BLaER1 treated with 17β-estradiol and CSF1 and Interleukin-3, amounts not matched to agents 10 nM and 100 nM (cell line): ENCODE measurements around the gene ZNF579.
A peak's percentile ranks its signal among the peaks of the same experiment; 100 is the strongest.

ENCODE experiments used
- H3K27ac ChIP-seq, 11 experiments: shearing (Covaris generic); formaldehyde crosslinking; 2 replicates each; pipeline ENCODE4 v1.8.1; 2022
- H3K27me3 ChIP-seq, 11 experiments: shearing (Covaris generic); formaldehyde crosslinking; 2 replicates each; pipeline ENCODE4 v1.8.1; 2022
- H3K36me3 ChIP-seq, 11 experiments: shearing (Covaris generic); formaldehyde crosslinking; 2 replicates each; pipeline ENCODE4 v1.8.1; 2022
- H3K4me1 ChIP-seq, 10 experiments: shearing (Covaris generic); formaldehyde crosslinking; 2 replicates each; pipeline ENCODE4 v1.8.1; 2022
- H3K4me2 ChIP-seq, 11 experiments: shearing (Covaris generic); formaldehyde crosslinking; 2 replicates each; pipeline ENCODE4 v1.8.1; 2022
- H3K4me3 ChIP-seq, 10 experiments: shearing (Covaris generic); formaldehyde crosslinking; 2 replicates each; pipeline ENCODE4 v1.8.1; 2022
- H3K9ac ChIP-seq, 11 experiments: shearing (Covaris generic); formaldehyde crosslinking; 2 replicates each; pipeline ENCODE4 v1.8.1; 2022
- H3K9me3 ChIP-seq, 11 experiments: shearing (Covaris generic); formaldehyde crosslinking; replicated peaks in 1 of 11; 2 replicates each; pipeline ENCODE4 v1.8.1; 2022
- H4K20me1 ChIP-seq, 11 experiments: shearing (Covaris generic); formaldehyde crosslinking; 2 replicates each; pipeline ENCODE4 v1.8.1; 2022
- Cebpa-rat ChIP-seq, 11 experiments: shearing (Covaris generic); IDR thresholded peaks; 2 replicates each; pipeline ENCODE4 v1.8.1; 2022

Gene ZNF579

DNA sequence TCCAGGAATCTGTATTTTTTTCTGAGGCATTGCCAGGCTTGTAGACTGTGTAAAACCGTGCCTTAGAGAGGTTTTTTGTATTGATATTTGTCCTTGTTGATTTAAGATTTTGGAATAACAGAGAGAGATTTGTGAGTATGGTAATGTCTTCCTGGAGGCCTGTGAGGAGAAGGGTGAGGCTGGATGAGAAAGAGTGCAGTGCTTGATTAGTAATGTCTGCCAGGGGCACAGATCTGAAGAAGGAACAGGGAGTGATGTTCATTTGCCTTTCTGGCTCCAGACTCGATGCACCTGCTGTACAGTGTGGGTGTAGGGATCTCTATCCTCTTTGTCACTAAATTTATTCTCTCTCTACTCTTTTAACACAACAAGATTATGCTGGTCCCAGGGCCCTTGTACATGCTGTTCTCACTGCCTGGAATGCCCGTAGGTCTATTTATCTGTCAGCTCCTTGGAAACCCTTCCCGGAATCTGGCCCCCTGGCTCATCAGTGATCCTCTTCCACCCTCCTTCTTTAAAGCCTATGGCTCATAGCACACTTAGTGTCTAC lies 14.4 kb upstream of the ZNF579 start:
- Histone ChIP-seq H3K4me1 (peaks cover 0 to 10% (median 9%) of the 10 kb centered on the region in 10 experiments; a peak in 14 of 20 replicates), H3K4me3 (no peak overlapping the region), H3K27me3 (no peaks in the 10 kb centered on the region), H3K27ac (no peak overlapping the region), H3K36me3 (peaks cover 58 to 73% (median 64%) of the 10 kb centered on the region in 11 experiments), H4K20me1 (peaks cover 0 to 10% (median 0%) of the 10 kb centered on the region in 11 experiments; a peak in 2 of 22 replicates), H3K9ac (no peak overlapping the region), H3K4me2 (no peak overlapping the region), H3K9me3 (peaks cover 0 to 18% (median 14%) of the 10 kb centered on the region in 11 experiments; a peak in 17 of 22 replicates)
- no peak for TF ChIP-seq Cebpa-rat (IDR thresholded peaks at IDR 0.05)

DNA sequence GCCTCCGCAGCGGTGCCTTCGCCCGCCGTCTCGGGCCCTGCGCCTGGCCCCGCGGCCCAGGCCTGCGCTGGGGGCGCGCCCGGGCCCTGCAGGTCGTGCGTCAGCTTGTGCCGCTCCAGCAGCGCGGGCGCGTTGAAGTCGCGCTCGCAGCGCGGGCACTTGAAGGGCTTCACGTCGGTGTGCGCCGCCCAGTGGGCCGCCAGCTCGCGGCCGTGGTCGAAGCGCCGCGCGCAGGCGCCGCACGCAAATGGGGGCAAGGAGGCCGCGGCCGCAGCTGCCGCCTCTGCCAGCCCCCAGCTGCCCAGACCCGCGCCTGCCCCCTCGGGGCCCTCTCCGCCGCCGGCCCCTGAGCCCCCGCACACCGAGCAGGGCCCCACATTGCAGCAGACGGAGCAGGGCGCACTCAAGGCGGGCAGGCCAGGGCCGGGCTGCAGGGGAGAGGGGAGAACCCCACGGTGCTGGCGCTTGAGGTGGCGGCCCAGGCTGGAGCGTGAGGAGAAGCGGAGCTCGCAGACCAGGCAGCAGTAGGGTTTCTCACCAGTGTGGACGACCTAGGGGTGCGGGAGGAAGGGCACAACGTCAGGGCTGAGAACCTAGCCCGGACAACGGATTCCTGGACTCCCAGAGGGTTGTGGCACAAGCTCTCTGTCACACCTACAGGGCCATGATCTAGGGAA lies 12.6 kb upstream of the ZNF579 start:
- Histone ChIP-seq H3K4me3 (no peak overlapping the region), H3K4me2 (no peak overlapping the region)

DNA sequence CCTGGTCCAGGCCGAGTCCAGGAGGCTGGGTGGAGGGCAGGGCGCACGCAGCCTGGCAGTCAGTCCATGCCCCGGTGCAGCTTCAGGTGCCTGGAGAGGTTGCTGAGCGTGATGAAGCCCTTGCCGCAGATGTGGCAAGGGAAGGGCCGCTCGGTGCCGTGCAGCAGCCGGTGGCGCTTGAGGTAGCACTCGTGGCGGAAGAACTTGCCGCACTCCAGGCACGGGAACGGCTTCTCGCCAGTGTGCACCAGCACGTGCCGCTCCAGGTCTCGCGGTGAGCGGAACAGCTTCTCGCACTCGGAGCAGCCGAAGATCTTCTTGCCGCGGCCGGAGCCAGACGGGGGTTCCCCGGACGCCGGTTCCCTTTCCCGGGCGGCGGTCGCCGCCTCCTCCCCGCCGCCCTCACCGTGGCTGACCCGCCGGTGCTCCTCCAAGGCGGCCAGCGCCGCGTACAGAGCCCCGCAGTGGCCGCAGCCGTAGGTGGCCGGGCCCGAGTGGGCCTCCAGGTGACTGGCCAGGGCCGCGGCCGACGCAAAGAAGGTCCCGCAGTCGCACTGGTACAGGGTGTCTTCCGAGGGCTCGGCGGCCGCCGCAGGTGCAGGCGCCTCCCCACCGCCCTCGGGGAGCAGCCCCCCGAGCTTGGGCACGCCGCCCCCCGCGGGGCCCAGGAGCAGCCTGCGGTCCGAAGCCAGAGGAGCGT lies 11.9 kb upstream of the ZNF579 start:
- peaks cover 5 to 11% (median 7%) of the 10 kb centered on the region in 10 experiments; a peak in 18 of 20 replicates for H3K4me1 ChIP-seq
- H3K36me3 ChIP-seq, result peaks cover 53 to 67% (median 58%) of the 10 kb centered on the region in 11 experiments
- no peak overlapping the region for H3K4me2 ChIP-seq
- H3K4me3 ChIP-seq, result no peak overlapping the region
- no peak overlapping the region for H3K27ac ChIP-seq
- H4K20me1 ChIP-seq, result peaks cover 0 to 10% (median 0%) of the 10 kb centered on the region in 11 experiments; a peak in 1 of 22 replicates
- no peaks in the 10 kb centered on the region for H3K27me3 ChIP-seq
- TF ChIP-seq Cebpa-rat (IDR thresholded peaks at IDR 0.05), result no peak
- no peak overlapping the region for H3K9ac ChIP-seq
- peaks cover 0 to 18% (median 14%) of the 10 kb centered on the region in 11 experiments; a peak in 17 of 22 replicates for H3K9me3 ChIP-seq

More for the DNA sequence above, 12.6 kb upstream of the ZNF579 start:
- H4K20me1 ChIP-seq, result peaks cover 0 to 10% (median 0%) of the 10 kb centered on the region in 11 experiments; a peak in 2 of 22 replicates
- no peak overlapping the region for H3K27ac ChIP-seq
- H3K4me1 ChIP-seq, result peaks cover 0 to 8% (median 4%) of the 10 kb centered on the region in 10 experiments; a peak in 16 of 20 replicates
- no peak for TF ChIP-seq Cebpa-rat (IDR thresholded peaks at IDR 0.05)
- H3K9ac ChIP-seq, result no peak overlapping the region
- H3K9me3 ChIP-seq, result peaks cover 0 to 18% (median 14%) of the 10 kb centered on the region in 11 experiments; a peak in 17 of 22 replicates
- H3K27me3 ChIP-seq, result no peaks in the 10 kb centered on the region
- H3K36me3 ChIP-seq, result peaks cover 58 to 73% (median 64%) of the 10 kb centered on the region in 11 experiments

DNA sequence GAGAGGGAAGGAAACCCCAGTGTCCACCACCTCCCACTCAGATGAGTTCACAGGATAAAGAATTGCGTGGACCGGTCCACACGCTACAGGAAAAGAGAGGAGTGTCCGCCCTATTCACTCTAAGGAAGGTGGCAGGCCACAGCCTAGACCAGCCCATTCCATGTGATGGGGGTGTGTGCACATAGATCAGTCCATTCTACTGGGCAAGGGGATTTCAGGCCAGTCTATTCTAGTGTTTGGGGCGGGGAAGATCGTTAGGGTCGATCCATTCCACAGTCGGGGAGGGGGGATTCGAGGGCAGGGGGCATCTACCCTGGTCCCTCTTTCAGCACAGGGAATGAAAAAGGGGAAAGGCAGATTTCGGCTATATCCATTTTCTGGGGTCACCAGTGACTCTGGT lies 10.9 kb upstream of the ZNF579 start:
- no peak for TF ChIP-seq Cebpa-rat (IDR thresholded peaks at IDR 0.05)
- Histone ChIP-seq H3K9me3 (peaks cover 0 to 16% (median 14%) of the 10 kb centered on the region in 11 experiments; a peak in 17 of 22 replicates), H3K4me1 (peaks cover 9 to 19% (median 16%) of the 10 kb centered on the region in 10 experiments), H3K36me3 (peaks cover 43 to 57% (median 48%) of the 10 kb centered on the region in 11 experiments), H3K4me3 (no peak overlapping the region), H3K27me3 (no peaks in the 10 kb centered on the region), H3K9ac (no peak overlapping the region), H3K4me2 (no peak overlapping the region), H3K27ac (no peak overlapping the region), H4K20me1 (peaks cover 0 to 10% (median 0%) of the 10 kb centered on the region in 11 experiments; a peak in 1 of 22 replicates)

DNA sequence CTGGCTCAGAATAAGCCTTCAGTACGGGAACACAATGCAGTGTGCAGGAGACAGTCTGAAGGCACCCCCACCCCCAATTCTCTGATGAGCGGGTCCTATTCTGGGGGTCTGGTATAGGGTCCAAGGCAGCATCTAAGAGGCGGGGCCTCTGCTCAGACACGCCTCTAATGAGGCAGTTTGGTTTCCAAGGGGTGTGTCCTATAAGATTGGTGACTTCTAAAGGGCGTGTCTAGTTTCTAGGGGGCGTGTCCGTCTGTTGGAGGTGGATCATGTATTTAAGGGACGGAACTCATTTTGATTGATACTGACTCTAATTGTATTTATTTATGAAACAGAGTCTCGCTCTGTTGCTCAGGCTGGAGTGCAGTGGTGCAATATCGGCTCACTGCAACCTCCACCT lies 10.0 kb upstream of the ZNF579 start:
- peaks cover 18 to 28% (median 25%) of the 10 kb centered on the region in 10 experiments for H3K4me1 ChIP-seq
- no peak for TF ChIP-seq Cebpa-rat (IDR thresholded peaks at IDR 0.05)
- H3K4me3 ChIP-seq, result no peak overlapping the region
- no peak overlapping the region for H3K27ac ChIP-seq
- no peak overlapping the region for H3K4me2 ChIP-seq
- no peaks in the 10 kb centered on the region for H3K27me3 ChIP-seq
- peaks cover 0 to 10% (median 0%) of the 10 kb centered on the region in 11 experiments; a peak in 1 of 22 replicates for H4K20me1 ChIP-seq
- H3K9ac ChIP-seq, result no peak overlapping the region
- H3K36me3 ChIP-seq, result peaks cover 34 to 48% (median 38%) of the 10 kb centered on the region in 11 experiments
- peaks cover 0 to 9% (median 6%) of the 10 kb centered on the region in 11 experiments; a peak in 15 of 22 replicates for H3K9me3 ChIP-seq

DNA sequence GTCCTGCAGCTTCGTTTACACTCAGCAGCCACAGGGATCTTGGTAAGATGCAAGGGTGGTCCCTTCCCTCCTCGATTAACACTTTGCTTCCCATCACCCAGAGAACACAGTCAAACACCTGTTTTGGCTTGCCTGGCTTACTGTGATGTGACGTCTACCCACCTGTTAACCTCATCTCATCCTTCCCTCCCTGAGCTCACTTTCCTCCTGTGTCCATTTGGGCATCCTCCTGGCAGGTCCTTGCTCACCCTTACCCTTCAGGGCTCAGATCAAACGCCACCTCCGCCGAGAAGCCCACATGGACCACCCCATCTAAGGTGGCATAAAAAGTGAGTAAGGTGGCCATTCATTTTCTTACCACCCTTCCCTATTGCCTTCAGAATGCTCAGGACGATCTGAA lies 9.5 kb upstream of the ZNF579 start:
- peaks cover 18 to 33% (median 29%) of the 10 kb centered on the region in 10 experiments for H3K4me1 ChIP-seq
- H3K27ac ChIP-seq, result no peak overlapping the region
- no peaks in the 10 kb centered on the region for H3K27me3 ChIP-seq
- peaks cover 0 to 4% (median 1%) of the 10 kb centered on the region in 11 experiments; a peak in 11 of 22 replicates for H3K9me3 ChIP-seq
- H3K9ac ChIP-seq, result no peak overlapping the region
- H3K36me3 ChIP-seq, result peaks cover 29 to 43% (median 33%) of the 10 kb centered on the region in 11 experiments
- peaks cover 0 to 10% (median 0%) of the 10 kb centered on the region in 11 experiments; a peak in 1 of 22 replicates for H4K20me1 ChIP-seq
- H3K4me2 ChIP-seq, result no peak overlapping the region
- no peak for TF ChIP-seq Cebpa-rat (IDR thresholded peaks at IDR 0.05)
- no peak overlapping the region for H3K4me3 ChIP-seq

DNA sequence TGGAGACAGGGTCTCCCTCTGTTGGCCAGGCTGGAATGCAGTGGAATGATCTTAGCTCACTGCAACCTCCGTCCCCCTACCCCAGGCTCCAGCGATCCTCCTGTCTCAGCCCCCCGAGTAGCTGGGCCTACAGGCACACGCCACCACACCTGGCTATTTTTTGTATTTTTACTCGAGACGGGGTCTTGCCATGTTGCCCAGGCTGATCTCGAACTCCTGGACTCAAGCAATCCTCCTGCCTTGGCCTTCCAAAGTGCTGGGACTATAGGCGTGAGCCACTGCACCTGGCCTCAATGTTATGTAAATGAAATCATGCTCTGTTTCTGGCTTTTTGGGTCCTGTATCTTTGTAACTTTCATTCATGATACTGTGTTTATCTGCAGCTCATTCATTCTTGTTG lies 8.1 kb upstream of the ZNF579 start:
- no peak overlapping the region for H3K9ac ChIP-seq
- H3K4me2 ChIP-seq, result no peak overlapping the region
- H3K9me3 ChIP-seq, result no peaks in the 10 kb centered on the region
- peaks cover 0 to 10% (median 0%) of the 10 kb centered on the region in 11 experiments; a peak in 1 of 22 replicates for H4K20me1 ChIP-seq
- H3K27me3 ChIP-seq, result no peaks in the 10 kb centered on the region
- TF ChIP-seq Cebpa-rat (IDR thresholded peaks at IDR 0.05), result no peak
- H3K4me1 ChIP-seq, result peaks cover 18 to 42% (median 31%) of the 10 kb centered on the region in 10 experiments
- H3K27ac ChIP-seq, result no peak overlapping the region
- H3K4me3 ChIP-seq, result no peak overlapping the region
- H3K36me3 ChIP-seq, result peaks cover 19 to 32% (median 24%) of the 10 kb centered on the region in 11 experiments

DNA sequence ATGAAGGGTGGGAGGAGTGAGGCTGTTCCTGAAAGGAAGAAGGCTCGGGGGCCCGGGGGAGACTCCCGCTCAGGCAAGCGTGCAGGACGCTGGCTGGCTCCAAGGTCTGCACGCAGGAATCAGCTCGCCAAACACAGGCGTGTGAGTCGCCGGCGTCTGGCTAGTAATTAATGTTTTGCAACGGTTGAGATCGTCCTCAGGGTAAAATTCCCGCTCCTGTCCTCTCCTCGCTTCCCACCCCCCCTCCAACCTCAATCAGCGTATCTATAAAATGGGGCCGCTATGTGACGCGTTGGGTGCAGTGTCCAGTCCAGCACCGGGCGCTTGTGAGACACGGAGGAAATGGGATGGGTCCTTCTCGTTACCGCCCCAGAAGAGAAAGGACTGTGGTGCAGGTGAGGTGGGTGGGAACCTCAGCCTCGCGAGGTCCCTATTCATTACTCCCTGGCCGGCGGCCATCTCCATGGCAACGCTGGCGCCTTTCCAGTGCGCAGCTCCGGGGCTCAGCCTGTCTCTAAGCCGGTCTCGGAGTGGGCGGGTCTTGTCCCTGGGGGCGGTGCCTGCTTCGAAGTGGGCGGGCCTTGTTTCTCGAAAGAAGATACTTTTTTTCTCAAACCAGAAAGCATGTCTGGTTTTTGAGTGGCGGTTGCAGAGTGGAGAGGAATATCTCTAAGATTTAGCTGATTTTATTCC lies 6.5 kb upstream of the ZNF579 start:
- Histone ChIP-seq H3K9ac (peak overlapping the region in 10 of 11 experiments; percentile 17 to 78 (median 62); a peak in 18 of 22 replicates), H3K9me3 (no peaks in the 10 kb centered on the region), H3K4me3 (peak overlapping the region; percentile 48 to 70 (median 56)), H3K27me3 (no peaks in the 10 kb centered on the region), H3K4me1 (peaks cover 18 to 42% (median 31%) of the 10 kb centered on the region in 10 experiments), H3K27ac (peak overlapping the region in 8 of 11 experiments; percentile 33 to 86 (median 78); a peak in 14 of 22 replicates), H3K4me2 (peak overlapping the region; percentile 84 to 98 (median 92)), H4K20me1 (peaks cover 0 to 2% (median 0%) of the 10 kb centered on the region in 11 experiments; a peak in 1 of 22 replicates), H3K36me3 (peaks cover 3 to 16% (median 8%) of the 10 kb centered on the region in 11 experiments; a peak in 20 of 22 replicates)
- no peak for TF ChIP-seq Cebpa-rat (IDR thresholded peaks at IDR 0.05)
